ENCODE data around the gene PGLYRP4. TPM values are rescaled to one million over a fixed set of nuclear protein-coding genes. Genes with fewer than 3 reads are reported as not detected.

PGLYRP4 gene
- total and polyA plus RNA-seq, 5 donors from 2014 or later: 0.08 to 0.22 (median 0.20) TPM; not detected in 2

- Histone ChIP-seq H3K27ac (ENCODE audit: insufficient read depth, low read length, poor library complexity, severe bottlenecking) (no peak overlapping the region), H3K4me1 (ENCODE audit: control insufficient read depth, insufficient read depth, low read length, poor library complexity, severe bottlenecking) (peaks cover 39% of the 10 kb centered on the region), H3K9me3 (ENCODE audit: control insufficient read depth in 2 of 2, low read length in 2 of 2) (no peaks in the 10 kb centered on the region), H3K4me3 (ENCODE audit: low read depth, low read length) (no peak overlapping the region), H3K36me3 (ENCODE audit: control insufficient read depth, insufficient read depth, low read length) (no peaks in the 10 kb centered on the region), H3K27me3 (ENCODE audit: control insufficient read depth, insufficient read depth, low read length) (no peaks in the 10 kb centered on the region)
- H3K36me3 Mint-ChIP-seq: no peaks in the 10 kb centered on the region
- no peak for ATAC-seq (ENCODE audit: low read depth in 2 of 2)
- peak overlapping the region in 1 of 4 donors; percentile 34 for H3K4me3 Mint-ChIP-seq
- no peaks in the 10 kb centered on the region for H3K9me3 Mint-ChIP-seq
- peaks cover 5 to 49% (median 28%) of the 10 kb centered on the region in 4 donors for H3K4me1 Mint-ChIP-seq
- no peak for DNase-seq
- H3K27me3 Mint-ChIP-seq: peaks cover 1% of the 10 kb centered on the region
- no peak overlapping the region for H3K27ac Mint-ChIP-seq
Measured at GRCh38 chr1:153344718-153345025, 4.0 kb downstream of the PGLYRP4 start.

GRCh38 chr1:153343811-153344717 lies 4.6 kb downstream of the PGLYRP4 start:
- H3K4me1 Mint-ChIP-seq: peaks cover 5 to 55% (median 30%) of the 10 kb centered on the region in 4 donors
- peak overlapping the region in 1 of 3 donors; percentile 72 for H3K27ac Mint-ChIP-seq
- Histone ChIP-seq H3K27me3 (ENCODE audit: control insufficient read depth, insufficient read depth, low read length) (no peaks in the 10 kb centered on the region), H3K27ac (ENCODE audit: insufficient read depth, low read length, poor library complexity, severe bottlenecking) (no peak overlapping the region), H3K4me3 (ENCODE audit: low read depth, low read length) (no peak overlapping the region), H3K4me1 (ENCODE audit: control insufficient read depth, insufficient read depth, low read length, poor library complexity, severe bottlenecking) (peaks cover 45% of the 10 kb centered on the region), H3K36me3 (ENCODE audit: control insufficient read depth, insufficient read depth, low read length) (no peaks in the 10 kb centered on the region), H3K9me3 (ENCODE audit: control insufficient read depth in 2 of 2, low read length in 2 of 2) (no peaks in the 10 kb centered on the region)
- peak overlapping the region in 2 of 4 donors; percentile 23 to 34 for H3K4me3 Mint-ChIP-seq
- H3K36me3 Mint-ChIP-seq: no peaks in the 10 kb centered on the region
- no peaks in the 10 kb centered on the region for H3K9me3 Mint-ChIP-seq
- DNase-seq (peak in 1 of 3 donors; percentile 57), ATAC-seq (ENCODE audit: low read depth in 2 of 2) (no peak)
- no peaks in the 10 kb centered on the region for H3K27me3 Mint-ChIP-seq

- Histone ChIP-seq H3K9me3 (ENCODE audit: control insufficient read depth in 2 of 2, low read length in 2 of 2) (no peaks in the 10 kb centered on the region), H3K36me3 (ENCODE audit: control insufficient read depth, insufficient read depth, low read length) (no peaks in the 10 kb centered on the region), H3K27me3 (ENCODE audit: control insufficient read depth, insufficient read depth, low read length) (no peaks in the 10 kb centered on the region), H3K27ac (ENCODE audit: insufficient read depth, low read length, poor library complexity, severe bottlenecking) (no peak overlapping the region), H3K4me3 (ENCODE audit: low read depth, low read length) (no peak overlapping the region), H3K4me1 (ENCODE audit: control insufficient read depth, insufficient read depth, low read length, poor library complexity, severe bottlenecking) (peaks cover 45% of the 10 kb centered on the region)
- DNase-seq (no peak), ATAC-seq (ENCODE audit: low read depth in 2 of 2) (no peak)
- Mint-ChIP-seq H3K9me3 (no peaks in the 10 kb centered on the region), H3K4me1 (peaks cover 5 to 57% (median 32%) of the 10 kb centered on the region in 4 donors), H3K4me3 (no peak overlapping the region), H3K27me3 (no peaks in the 10 kb centered on the region), H3K27ac (peak overlapping the region; percentile 38 to 79 (median 70)), H3K36me3 (no peaks in the 10 kb centered on the region)
Measured at GRCh38 chr1:153343040-153343681, 5.5 kb downstream of the PGLYRP4 start.

- no peaks in the 10 kb centered on the region for H3K36me3 ChIP-seq (ENCODE audit: control insufficient read depth, insufficient read depth, low read length)
- no peak overlapping the region for H3K4me3 ChIP-seq (ENCODE audit: low read depth, low read length)
- H3K27me3 ChIP-seq (ENCODE audit: control insufficient read depth, insufficient read depth, low read length): no peaks in the 10 kb centered on the region
- peak overlapping the region in 2 of 4 donors; percentile 16 to 44 for H3K4me3 Mint-ChIP-seq
- ATAC-seq (ENCODE audit: low read depth in 2 of 2) (no peak), DNase-seq (no peak)
- peak overlapping the region in 1 of 3 donors; percentile 79 for H3K27ac Mint-ChIP-seq
- no peaks in the 10 kb centered on the region for H3K36me3 Mint-ChIP-seq
- H3K4me1 Mint-ChIP-seq: peaks cover 5 to 59% (median 32%) of the 10 kb centered on the region in 4 donors
- no peak overlapping the region for H3K27ac ChIP-seq (ENCODE audit: insufficient read depth, low read length, poor library complexity, severe bottlenecking)
- H3K27me3 Mint-ChIP-seq: no peaks in the 10 kb centered on the region
- no peaks in the 10 kb centered on the region for H3K9me3 Mint-ChIP-seq
- H3K4me1 ChIP-seq (ENCODE audit: control insufficient read depth, insufficient read depth, low read length, poor library complexity, severe bottlenecking): peaks cover 45% of the 10 kb centered on the region
- H3K9me3 ChIP-seq (ENCODE audit: control insufficient read depth in 2 of 2, low read length in 2 of 2): no peaks in the 10 kb centered on the region
Measured at GRCh38 chr1:153342178-153342577, 6.5 kb downstream of the PGLYRP4 start.

- H3K9me3 Mint-ChIP-seq: no peaks in the 10 kb centered on the region
- peak overlapping the region in 1 of 3 donors; percentile 6 for H3K27ac Mint-ChIP-seq
- no peaks in the 10 kb centered on the region for H3K36me3 ChIP-seq (ENCODE audit: control insufficient read depth, insufficient read depth, low read length)
- peaks cover 5 to 58% (median 35%) of the 10 kb centered on the region in 4 donors for H3K4me1 Mint-ChIP-seq
- no peak overlapping the region for H3K4me3 Mint-ChIP-seq
- DNase-seq: no peak
- peaks cover 44% of the 10 kb centered on the region for H3K4me1 ChIP-seq (ENCODE audit: control insufficient read depth, insufficient read depth, low read length, poor library complexity, severe bottlenecking)
- H3K4me3 ChIP-seq (ENCODE audit: low read depth, low read length): no peak overlapping the region
- no peak overlapping the region for H3K27ac ChIP-seq (ENCODE audit: insufficient read depth, low read length, poor library complexity, severe bottlenecking)
- H3K9me3 ChIP-seq (ENCODE audit: control insufficient read depth in 2 of 2, low read length in 2 of 2): no peaks in the 10 kb centered on the region
- H3K27me3 Mint-ChIP-seq: no peaks in the 10 kb centered on the region
- H3K27me3 ChIP-seq (ENCODE audit: control insufficient read depth, insufficient read depth, low read length): no peaks in the 10 kb centered on the region
- H3K36me3 Mint-ChIP-seq: no peaks in the 10 kb centered on the region
- no peak for ATAC-seq (ENCODE audit: low read depth in 2 of 2)
Measured at GRCh38 chr1:153341431-153341934, 7.2 kb downstream of the PGLYRP4 start.

GRCh38 chr1:153340356-153340755 lies 8.3 kb downstream of the PGLYRP4 start:
- H3K27ac Mint-ChIP-seq: no peak overlapping the region
- H3K4me3 Mint-ChIP-seq: no peak overlapping the region

GRCh38 chr1:153339802-153340201 lies 8.8 kb downstream of the PGLYRP4 start:
- Mint-ChIP-seq H3K4me3 (peak overlapping the region in 1 of 4 donors; percentile 53), H3K9me3 (no peaks in the 10 kb centered on the region), H3K27me3 (no peaks in the 10 kb centered on the region), H3K27ac (no peak overlapping the region), H3K4me1 (peaks cover 10 to 45% (median 29%) of the 10 kb centered on the region in 4 donors), H3K36me3 (no peaks in the 10 kb centered on the region)
- ATAC-seq (ENCODE audit: low read depth in 2 of 2) (no peak), DNase-seq (peak in 2 of 3 donors; percentile 4 to 63)
- H3K27me3 ChIP-seq (ENCODE audit: control insufficient read depth, insufficient read depth, low read length): no peaks in the 10 kb centered on the region
- peak overlapping the region; percentile 45 for H3K4me3 ChIP-seq (ENCODE audit: low read depth, low read length)
- H3K27ac ChIP-seq (ENCODE audit: insufficient read depth, low read length, poor library complexity, severe bottlenecking): no peak overlapping the region
- no peaks in the 10 kb centered on the region for H3K9me3 ChIP-seq (ENCODE audit: control insufficient read depth in 2 of 2, low read length in 2 of 2)
- no peaks in the 10 kb centered on the region for H3K36me3 ChIP-seq (ENCODE audit: control insufficient read depth, insufficient read depth, low read length)
- peaks cover 27% of the 10 kb centered on the region for H3K4me1 ChIP-seq (ENCODE audit: control insufficient read depth, insufficient read depth, low read length, poor library complexity, severe bottlenecking)

More at GRCh38 chr1:153340356-153340755, 8.3 kb downstream of the PGLYRP4 start:
- Mint-ChIP-seq H3K27me3 (no peaks in the 10 kb centered on the region), H3K36me3 (no peaks in the 10 kb centered on the region), H3K4me1 (peaks cover 5 to 47% (median 31%) of the 10 kb centered on the region in 4 donors), H3K9me3 (no peaks in the 10 kb centered on the region)
- peak overlapping the region; percentile 45 for H3K4me3 ChIP-seq (ENCODE audit: low read depth, low read length)
- no peak for DNase-seq
- no peaks in the 10 kb centered on the region for H3K36me3 ChIP-seq (ENCODE audit: control insufficient read depth, insufficient read depth, low read length)
- no peaks in the 10 kb centered on the region for H3K27me3 ChIP-seq (ENCODE audit: control insufficient read depth, insufficient read depth, low read length)
- no peaks in the 10 kb centered on the region for H3K9me3 ChIP-seq (ENCODE audit: control insufficient read depth in 2 of 2, low read length in 2 of 2)
- H3K27ac ChIP-seq (ENCODE audit: insufficient read depth, low read length, poor library complexity, severe bottlenecking): no peak overlapping the region
- H3K4me1 ChIP-seq (ENCODE audit: control insufficient read depth, insufficient read depth, low read length, poor library complexity, severe bottlenecking): peaks cover 33% of the 10 kb centered on the region
- no peak for ATAC-seq (ENCODE audit: low read depth in 2 of 2)

All from CD4-positive, CD25-positive, alpha-beta regulatory T cell (primary cell).